Osteoblast (primary cell): Measurements from ENCODE around the gene CCDC177. TPM values are rescaled to one million over a fixed set of nuclear protein-coding genes. Genes with fewer than 3 reads are reported as not detected.

Experiments used
- DNase-seq: peaks from one replicate; pipeline ENCODE4 v3.0.0; 2011; ENCODE audit warnings: low spot score, mixed read lengths; ENCODE audit not compliant: insufficient read length; ENCODE audit errors: missing footprints
- H2AFZ ChIP-seq: 2 replicates; pipeline ENCODE4 v1.6.0; 2011; ENCODE audit warnings: mild to moderate bottlenecking, low read length
- H3K27ac ChIP-seq: 2 replicates; pipeline ENCODE4 v1.5.1; 2011; ENCODE audit warnings: mild to moderate bottlenecking, low read depth, low read length, moderate library complexity
- H3K27me3 ChIP-seq: 2 replicates; pipeline ENCODE4 v1.6.0; 2012; ENCODE audit warnings: mild to moderate bottlenecking, control low read depth, inconsistent platforms, low read length, moderate library complexity; ENCODE audit not compliant: insufficient read depth
- H3K36me3 ChIP-seq: 2 replicates; pipeline ENCODE4 v1.5.1; 2011; ENCODE audit warnings: mild to moderate bottlenecking, low read length, control low read depth, moderate library complexity; ENCODE audit not compliant: insufficient read depth
- H3K4me1 ChIP-seq: 2 replicates; pipeline ENCODE4 v1.5.1; 2011; ENCODE audit warnings: mild to moderate bottlenecking, low read length, control low read depth, moderate library complexity; ENCODE audit not compliant: insufficient read depth
- H3K4me2 ChIP-seq: 2 replicates; pipeline ENCODE4 v1.6.0; 2011; ENCODE audit warnings: mild to moderate bottlenecking, low read length; ENCODE audit not compliant: insufficient read depth
- H3K4me3 ChIP-seq: fragments of 200-600 bp; sonication (generic); 3 replicates; pipeline ENCODE4 v1.5.1; 2012; ENCODE audit warnings: mild to moderate bottlenecking, low read length, inconsistent platforms; ENCODE audit not compliant: insufficient read depth
- H3K79me2 ChIP-seq: 2 replicates; pipeline ENCODE4 v1.6.0; 2012; ENCODE audit warnings: mild to moderate bottlenecking, low read length, control low read depth, inconsistent platforms; ENCODE audit not compliant: insufficient read depth
- H3K9me3 ChIP-seq: 2 replicates; pipeline ENCODE4 v1.5.1; 2011; ENCODE audit warnings: low read depth, low read length, control low read depth
- H4K20me1 ChIP-seq: 2 replicates; pipeline ENCODE4 v1.6.0; 2012; ENCODE audit warnings: mild to moderate bottlenecking, low read length, control low read depth; ENCODE audit not compliant: insufficient read depth
- total RNA-seq: library from RNA; depleted of rRNA; stranded (reverse); fragments of >200 nt; gene quantifications from 2 replicates; pipeline ENCODE4 v1.2.3, GENCODE V29; 2012
- TF ChIP-seq, protein P1 (sequence below): IDR thresholded peaks from 2 replicates; pipeline ENCODE4 v1.5.1; 2011; ENCODE audit warnings: mild to moderate bottlenecking, low read depth, low read length, moderate library complexity; ENCODE audit errors: extremely low read depth

The CCDC177 gene
- total RNA-seq, 1 donor = not detected

DNA sequence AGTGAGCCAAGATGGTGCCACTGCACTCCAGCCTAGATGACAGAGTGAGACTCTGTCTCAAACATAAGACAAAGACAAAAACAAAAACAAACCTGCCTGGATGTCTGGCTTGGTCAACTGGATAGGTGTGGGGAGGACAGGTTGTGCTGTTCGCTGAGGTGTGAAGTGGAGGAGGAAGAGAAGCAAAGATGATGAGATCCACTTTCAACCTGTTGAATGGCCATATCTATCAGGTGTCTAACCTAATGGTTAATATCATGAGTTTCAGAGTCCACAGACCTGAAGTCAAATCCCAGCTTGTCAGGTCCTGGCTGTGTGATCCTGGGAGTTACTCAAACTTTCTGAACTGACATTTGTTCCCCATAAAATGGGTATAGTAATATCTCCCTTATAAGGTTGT, 9.7 kb upstream of the CCDC177 start:
- Histone ChIP-seq H3K36me3 (no peaks in the 10 kb centered on the region), H3K9me3 (no peaks in the 10 kb centered on the region), H3K4me1 (peaks cover 14% of the 10 kb centered on the region), H4K20me1 (no peaks in the 10 kb centered on the region), H3K4me3 (no peak overlapping the region), H3K79me2 (no peaks in the 10 kb centered on the region), H3K27ac (no peak overlapping the region), H2AFZ (no peak overlapping the region), H3K27me3 (no peaks in the 10 kb centered on the region), H3K4me2 (no peak overlapping the region)
- TF ChIP-seq, protein P1, sequence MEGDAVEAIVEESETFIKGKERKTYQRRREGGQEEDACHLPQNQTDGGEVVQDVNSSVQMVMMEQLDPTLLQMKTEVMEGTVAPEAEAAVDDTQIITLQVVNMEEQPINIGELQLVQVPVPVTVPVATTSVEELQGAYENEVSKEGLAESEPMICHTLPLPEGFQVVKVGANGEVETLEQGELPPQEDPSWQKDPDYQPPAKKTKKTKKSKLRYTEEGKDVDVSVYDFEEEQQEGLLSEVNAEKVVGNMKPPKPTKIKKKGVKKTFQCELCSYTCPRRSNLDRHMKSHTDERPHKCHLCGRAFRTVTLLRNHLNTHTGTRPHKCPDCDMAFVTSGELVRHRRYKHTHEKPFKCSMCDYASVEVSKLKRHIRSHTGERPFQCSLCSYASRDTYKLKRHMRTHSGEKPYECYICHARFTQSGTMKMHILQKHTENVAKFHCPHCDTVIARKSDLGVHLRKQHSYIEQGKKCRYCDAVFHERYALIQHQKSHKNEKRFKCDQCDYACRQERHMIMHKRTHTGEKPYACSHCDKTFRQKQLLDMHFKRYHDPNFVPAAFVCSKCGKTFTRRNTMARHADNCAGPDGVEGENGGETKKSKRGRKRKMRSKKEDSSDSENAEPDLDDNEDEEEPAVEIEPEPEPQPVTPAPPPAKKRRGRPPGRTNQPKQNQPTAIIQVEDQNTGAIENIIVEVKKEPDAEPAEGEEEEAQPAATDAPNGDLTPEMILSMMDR = no peak
- DNase-seq = no peak

DNA sequence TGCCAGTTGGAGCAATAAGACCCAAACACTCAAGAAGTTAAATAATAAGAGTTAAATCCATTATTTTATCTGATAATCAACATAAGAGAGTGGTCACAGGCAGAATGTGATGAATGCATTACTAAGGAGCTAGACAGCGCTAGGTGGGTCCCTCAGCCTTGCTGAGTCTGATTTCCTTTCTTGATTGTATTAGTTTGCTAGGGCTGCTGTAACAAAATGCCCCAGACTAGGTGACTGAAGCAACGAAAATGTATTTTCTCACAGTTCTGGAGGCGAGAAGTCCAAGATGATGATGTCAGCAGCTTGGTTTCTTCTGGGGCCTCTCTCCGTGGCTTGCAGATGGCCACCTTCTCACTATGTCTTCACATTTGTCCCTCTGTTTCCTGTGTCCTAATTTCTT, 8.2 kb upstream of the CCDC177 start:
- no peaks in the 10 kb centered on the region for H3K9me3 ChIP-seq
- no peaks in the 10 kb centered on the region for H3K79me2 ChIP-seq
- DNase-seq = no peak
- no peak overlapping the region for H3K27ac ChIP-seq
- peaks cover 15% of the 10 kb centered on the region for H3K4me1 ChIP-seq
- no peak overlapping the region for H2AFZ ChIP-seq
- no peaks in the 10 kb centered on the region for H3K36me3 ChIP-seq
- peaks cover 4% of the 10 kb centered on the region for H3K27me3 ChIP-seq
- no peak overlapping the region for H3K4me3 ChIP-seq
- no peaks in the 10 kb centered on the region for H4K20me1 ChIP-seq
- no peak overlapping the region for H3K4me2 ChIP-seq
- TF ChIP-seq, protein P1 = no peak

DNA sequence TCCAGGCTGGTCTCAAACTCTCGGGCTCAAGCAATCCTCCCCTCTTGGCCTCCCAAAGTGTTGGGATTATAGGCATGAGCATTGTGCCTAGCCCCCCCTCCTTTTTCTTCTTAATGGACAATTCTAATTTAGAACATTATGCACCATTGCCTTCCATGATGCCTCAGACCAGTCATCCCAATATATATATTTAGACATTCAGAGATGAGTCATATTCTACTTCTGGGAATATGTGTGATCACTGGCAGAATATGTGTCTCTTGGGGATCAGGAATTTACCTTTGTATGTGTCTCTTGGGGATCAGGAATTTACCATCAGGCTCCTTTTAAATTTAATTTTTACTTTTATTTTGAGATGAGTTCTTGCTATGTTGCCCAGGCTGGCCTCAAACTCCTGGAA, 7.5 kb upstream of the CCDC177 start:
- no peak overlapping the region for H3K4me3 ChIP-seq
- TF ChIP-seq, protein P1 = no peak
- H3K36me3 ChIP-seq = no peaks in the 10 kb centered on the region
- no peaks in the 10 kb centered on the region for H3K9me3 ChIP-seq
- H3K79me2 ChIP-seq = no peaks in the 10 kb centered on the region
- no peak overlapping the region for H3K4me2 ChIP-seq
- no peak overlapping the region for H2AFZ ChIP-seq
- peaks cover 7% of the 10 kb centered on the region for H3K27me3 ChIP-seq
- H3K27ac ChIP-seq = no peak overlapping the region
- H3K4me1 ChIP-seq = peaks cover 15% of the 10 kb centered on the region
- no peak for DNase-seq
- no peaks in the 10 kb centered on the region for H4K20me1 ChIP-seq

DNA sequence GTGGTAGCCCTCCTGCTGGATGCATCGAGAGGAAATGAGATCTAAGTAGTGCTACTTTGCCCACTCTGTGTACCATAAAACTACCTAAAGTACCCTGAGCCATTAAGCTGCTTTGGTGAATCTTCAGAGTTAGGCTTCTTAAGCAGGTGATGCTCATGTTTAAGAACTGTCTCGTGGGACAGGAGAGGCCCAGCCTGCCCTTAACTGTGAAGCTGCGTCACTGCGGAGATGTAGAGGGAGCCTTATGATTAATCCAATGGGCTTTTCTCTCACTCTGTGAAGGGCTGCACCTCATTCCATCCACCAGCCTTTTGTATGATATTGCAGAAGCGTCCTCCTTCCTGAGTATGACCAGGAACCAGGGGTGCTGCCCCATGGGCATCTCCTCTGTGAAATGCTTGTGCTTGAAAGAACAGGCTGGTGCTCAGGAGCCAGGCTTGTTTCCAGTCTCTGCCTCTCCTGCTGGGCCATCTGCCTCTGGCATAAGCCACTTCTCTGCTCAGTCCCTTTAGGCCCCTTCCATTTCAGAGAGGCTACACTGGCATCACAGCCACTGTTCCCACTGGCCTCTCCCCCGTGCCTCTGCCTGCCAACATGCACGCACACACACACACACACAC, 6.8 kb upstream of the CCDC177 start:
- H3K36me3 ChIP-seq = no peaks in the 10 kb centered on the region
- H2AFZ ChIP-seq = no peak overlapping the region
- H4K20me1 ChIP-seq = no peaks in the 10 kb centered on the region
- TF ChIP-seq, protein P1 = no peak
- H3K4me1 ChIP-seq = peaks cover 15% of the 10 kb centered on the region
- H3K79me2 ChIP-seq = no peaks in the 10 kb centered on the region
- no peak overlapping the region for H3K27ac ChIP-seq
- no peak for DNase-seq
- H3K27me3 ChIP-seq = peaks cover 13% of the 10 kb centered on the region
- H3K4me2 ChIP-seq = no peak overlapping the region
- no peaks in the 10 kb centered on the region for H3K9me3 ChIP-seq
- H3K4me3 ChIP-seq = no peak overlapping the region
